SU-DHL-6 (cell line): ENCODE data around the gene FZD8.

Source experiments
- H2AFZ ChIP-seq: fragments of 200-600 bp; sonication (generic); 2 replicates; pipeline ENCODE4 v1.6.1; 2014; ENCODE audit warnings: low read depth, mild to moderate bottlenecking, moderate library complexity, mixed read lengths, antibody characterized with exemption, low read length; ENCODE audit not compliant: severe bottlenecking
- H3F3A ChIP-seq: fragments of 200-600 bp; shearing (Covaris generic); 2 replicates; pipeline ENCODE4 v1.6.0; 2016; ENCODE audit warnings: antibody characterized with exemption, mild to moderate bottlenecking; ENCODE audit not compliant: insufficient read depth
- H3K27ac ChIP-seq: fragments of 200-600 bp; sonication (generic); 2 replicates; pipeline ENCODE4 v1.5.1; 2016; ENCODE audit warnings: low read depth, mild to moderate bottlenecking, low read length, moderate library complexity, mixed read lengths
- H3K27me3 ChIP-seq: fragments of 200-600 bp; sonication (generic), shearing (Covaris generic); 2 replicates; pipeline ENCODE4 v1.6.0; 2014; ENCODE audit warnings: mild to moderate bottlenecking, low read length
- H3K36me3 ChIP-seq: fragments of 200-600 bp; sonication (generic); 2 replicates; pipeline ENCODE4 v1.6.1; 2014; ENCODE audit warnings: mild to moderate bottlenecking, low read length, mixed read lengths
- H3K4me2 ChIP-seq: fragments of 300-600, 200-600 bp; shearing (Covaris generic), sonication (generic); 2 replicates; pipeline ENCODE4 v1.6.0; 2014; ENCODE audit warnings: low read length, low read depth, mild to moderate bottlenecking; ENCODE audit not compliant: poor library complexity, severe bottlenecking
- H3K4me3 ChIP-seq: fragments of 200-600 bp; sonication (generic); 2 replicates; pipeline ENCODE4 v1.5.1; 2014; ENCODE audit warnings: antibody characterized with exemption, low read length, mild to moderate bottlenecking, mixed read lengths; ENCODE audit not compliant: insufficient read depth, poor library complexity, severe bottlenecking
- H3K79me2 ChIP-seq: fragments of 200-600 bp; sonication (generic); 2 replicates; pipeline ENCODE4 v1.6.1; 2014; ENCODE audit warnings: mild to moderate bottlenecking, low read length, moderate library complexity; ENCODE audit not compliant: insufficient read depth
- H3K9ac ChIP-seq: fragments of 200-600 bp; sonication (generic); 2 replicates; pipeline ENCODE4 v1.7.0; 2014; ENCODE audit warnings: mild to moderate bottlenecking, low read length
- H3K9me2 ChIP-seq: fragments of 200-600 bp; sonication (generic); replicated peaks from 2 replicates; pipeline ENCODE4 v1.6.1; 2014; ENCODE audit warnings: low read length; ENCODE audit not compliant: insufficient read depth
- H3K9me3 ChIP-seq: fragments of 200-600 bp; sonication (generic); 2 replicates; pipeline ENCODE4 v1.6.1; 2014; ENCODE audit warnings: low read length, mixed read lengths; ENCODE audit not compliant: insufficient read depth
- H4K20me1 ChIP-seq: fragments of 200-600 bp; sonication (generic); 2 replicates; pipeline ENCODE4 v1.6.1; 2014; ENCODE audit warnings: low read depth, mild to moderate bottlenecking, antibody characterized with exemption, low read length, moderate library complexity, mixed read lengths
- CTCF ChIP-seq: fragments of 200-600 bp; sonication (generic); IDR thresholded peaks from one replicate; pipeline ENCODE4 v1.5.1; 2017; ENCODE audit warnings: antibody characterized with exemption, mild to moderate bottlenecking, low read length, moderate library complexity; ENCODE audit not compliant: insufficient read depth, poor library complexity, severe bottlenecking
- EZH2phosphoT487 ChIP-seq: fragments of 200-600 bp; sonication (generic), shearing (Covaris generic); conservative IDR thresholded peaks from 2 replicates; pipeline ENCODE4 v1.6.1; 2018; ENCODE audit warnings: mild to moderate bottlenecking, antibody characterized with exemption, low read length, moderate library complexity, mixed read lengths

The FZD8 gene

GRCh38 chr10:35636956-35637355, 5.1 kb downstream of the FZD8 start:
- no peaks in the 10 kb centered on the region for H3K9me2 ChIP-seq
- H3K9ac ChIP-seq = no peak overlapping the region
- H3K79me2 ChIP-seq = no peaks in the 10 kb centered on the region
- H3K27ac ChIP-seq = no peak overlapping the region
- no peaks in the 10 kb centered on the region for H3K27me3 ChIP-seq
- H3K9me3 ChIP-seq = no peaks in the 10 kb centered on the region
- H3K4me3 ChIP-seq = no peak overlapping the region
- no peaks in the 10 kb centered on the region for H4K20me1 ChIP-seq
- TF ChIP-seq EZH2phosphoT487 = no peak
- TF ChIP-seq CTCF = no peak
- H3K4me2 ChIP-seq = no peak overlapping the region
- no peaks in the 10 kb centered on the region for H3K36me3 ChIP-seq
- no peaks in the 10 kb centered on the region for H3F3A ChIP-seq
- H2AFZ ChIP-seq = no peak overlapping the region

- TF ChIP-seq CTCF (peak; percentile 65), EZH2phosphoT487 (no peak)
- Histone ChIP-seq H3K36me3 (no peaks in the 10 kb centered on the region), H2AFZ (no peak overlapping the region), H3K27ac (no peak overlapping the region), H3K27me3 (no peaks in the 10 kb centered on the region), H4K20me1 (no peaks in the 10 kb centered on the region), H3K9me3 (no peaks in the 10 kb centered on the region), H3K79me2 (no peaks in the 10 kb centered on the region), H3K4me3 (no peak overlapping the region), H3K4me2 (no peak overlapping the region), H3K9ac (no peak overlapping the region), H3K9me2 (no peaks in the 10 kb centered on the region), H3F3A (no peaks in the 10 kb centered on the region)
Observed at GRCh38 chr10:35635576-35635975, 6.5 kb downstream of the FZD8 start.

- no peaks in the 10 kb centered on the region for H3K9me2 ChIP-seq
- no peaks in the 10 kb centered on the region for H3K27me3 ChIP-seq
- no peak overlapping the region for H3K4me2 ChIP-seq
- no peaks in the 10 kb centered on the region for H3K36me3 ChIP-seq
- H3K79me2 ChIP-seq = no peaks in the 10 kb centered on the region
- H3F3A ChIP-seq = no peaks in the 10 kb centered on the region
- no peaks in the 10 kb centered on the region for H3K9me3 ChIP-seq
- H3K4me3 ChIP-seq = no peak overlapping the region
- no peaks in the 10 kb centered on the region for H4K20me1 ChIP-seq
- no peak overlapping the region for H3K9ac ChIP-seq
- no peak for TF ChIP-seq EZH2phosphoT487
- TF ChIP-seq CTCF = no peak
- H3K27ac ChIP-seq = no peak overlapping the region
- H2AFZ ChIP-seq = no peak overlapping the region
Observed at GRCh38 chr10:35633006-35633980, 8.8 kb downstream of the FZD8 start.
